Transverse colon (tissue), 4 donors: Measurements from ENCODE around the gene SEMA4G. TPM values are rescaled to one million over a fixed set of nuclear protein-coding genes. Genes with fewer than 3 reads are reported as not detected.

ENCODE experiments used
- DNase-seq: peaks from one replicate; pipeline ENCODE4 v3.0.0-alpha.2; 2019
- H3K27ac ChIP-seq, 4 donors: fragments of 200-600 bp; sonication (generic); 2 replicates each; pipeline ENCODE4 v1.5.1; 2016 to 2018; ENCODE audit warnings: inconsistent platforms in 4 of 4
- H3K27me3 ChIP-seq: fragments of 200-600 bp; sonication (generic); 2 replicates; pipeline ENCODE4 v1.5.1; 2017; ENCODE audit warnings: inconsistent platforms
- H3K36me3 ChIP-seq, 4 donors: fragments of 200-600 bp; sonication (generic); 2 replicates each; pipeline ENCODE4 v1.5.1; 2017 to 2019; ENCODE audit warnings: inconsistent platforms in 4 of 4
- H3K4me1 ChIP-seq, 4 donors: fragments of 200-600 bp; sonication (generic); 2 replicates each; pipeline ENCODE4 v1.5.1; 2017 to 2020; ENCODE audit warnings: inconsistent platforms in 4 of 4
- H3K4me3 ChIP-seq, 4 donors: fragments of 200-600 bp; sonication (generic); 1 replicate in 1 of 4; 2 replicates in 3 of 4; pipeline versions ENCODE4 v1.5.1 to v1.6.1; 2017 to 2019; ENCODE audit warnings: inconsistent platforms in 4 of 4
- H3K9me3 ChIP-seq, 2 donors: fragments of 200-600 bp; sonication (generic); 2 replicates each; pipeline ENCODE4 v1.5.1; 2017 to 2019; ENCODE audit warnings: inconsistent platforms in 2 of 2
- CTCF ChIP-seq, 5 experiments: fragments of 200-600 bp in 3 of 5; fragments of 450-650 bp in 2 of 5; sonication (generic) in 3 of 5; IDR thresholded peaks; 1 replicate in 2 of 5; 2 replicates in 3 of 5; pipeline ENCODE4 v1.5.1; 2016 to 2017; ENCODE audit warnings: antibody characterized with exemption in 5 of 5, inconsistent platforms in 3 of 5, mild to moderate bottlenecking in 2 of 5, moderate library complexity in 1 of 5
- EP300 ChIP-seq: sonication (generic); formaldehyde crosslinking; IDR thresholded peaks from one replicate; pipeline ENCODE4 v1.6.1; 2017; ENCODE audit warnings: antibody characterized with exemption, low read depth
- POLR2A ChIP-seq: fragments of 450-650 bp; IDR thresholded peaks from one replicate; pipeline ENCODE4 v1.6.1; 2016; ENCODE audit warnings: antibody characterized with exemption, mild to moderate bottlenecking, moderate library complexity
- POLR2AphosphoS5 ChIP-seq, 3 donors: sonication (generic); formaldehyde crosslinking; IDR thresholded peaks; one replicate each; pipeline ENCODE4 v1.6.1; 2016; ENCODE audit warnings: antibody characterized with exemption in 3 of 3
- WGBS, 2 donors: methylation state at CpG; one replicate each; pipeline ENCODE4 v1.1.5; 2018; ENCODE audit warnings: low coverage in 1 of 2; 5-methylcytosine and 5-hydroxymethylcytosine counted together
- in situ Hi-C, 4 donors: fragments of 200-750 bp; cut with MboI; loops; one replicate each; pipeline versions ENCODE4 v1.15.0 to v1.15.1; 2017; ENCODE audit warnings: low sequenced_read_pairs in 3 of 4, low pct_ligation_motif_present in 1 of 4, low pct_unique_long_range_greater_than_20kb in 1 of 4
- intact Hi-C: fragments of 100-400 bp; cut with DNase I; formaldehyde crosslinking; loops from one replicate; pipeline ENCODE4 v1.15.1; 2023; ENCODE audit warnings: low total_unique reads
- total RNA-seq, 4 donors: library from RNA; depleted of rRNA; stranded (reverse); fragments of >200 nt; gene quantifications; one replicate each; pipeline ENCODE4 v1.1.0, GENCODE V29; 2016

The SEMA4G gene, protein sequence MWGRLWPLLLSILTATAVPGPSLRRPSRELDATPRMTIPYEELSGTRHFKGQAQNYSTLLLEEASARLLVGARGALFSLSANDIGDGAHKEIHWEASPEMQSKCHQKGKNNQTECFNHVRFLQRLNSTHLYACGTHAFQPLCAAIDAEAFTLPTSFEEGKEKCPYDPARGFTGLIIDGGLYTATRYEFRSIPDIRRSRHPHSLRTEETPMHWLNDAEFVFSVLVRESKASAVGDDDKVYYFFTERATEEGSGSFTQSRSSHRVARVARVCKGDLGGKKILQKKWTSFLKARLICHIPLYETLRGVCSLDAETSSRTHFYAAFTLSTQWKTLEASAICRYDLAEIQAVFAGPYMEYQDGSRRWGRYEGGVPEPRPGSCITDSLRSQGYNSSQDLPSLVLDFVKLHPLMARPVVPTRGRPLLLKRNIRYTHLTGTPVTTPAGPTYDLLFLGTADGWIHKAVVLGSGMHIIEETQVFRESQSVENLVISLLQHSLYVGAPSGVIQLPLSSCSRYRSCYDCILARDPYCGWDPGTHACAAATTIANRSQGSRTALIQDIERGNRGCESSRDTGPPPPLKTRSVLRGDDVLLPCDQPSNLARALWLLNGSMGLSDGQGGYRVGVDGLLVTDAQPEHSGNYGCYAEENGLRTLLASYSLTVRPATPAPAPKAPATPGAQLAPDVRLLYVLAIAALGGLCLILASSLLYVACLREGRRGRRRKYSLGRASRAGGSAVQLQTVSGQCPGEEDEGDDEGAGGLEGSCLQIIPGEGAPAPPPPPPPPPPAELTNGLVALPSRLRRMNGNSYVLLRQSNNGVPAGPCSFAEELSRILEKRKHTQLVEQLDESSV
- 100 to 1,000 TPM in 3 of 4 donors, 10 to 100 TPM in 1; 94.0 to 221 (median 121) TPM for total RNA-seq

DNA sequence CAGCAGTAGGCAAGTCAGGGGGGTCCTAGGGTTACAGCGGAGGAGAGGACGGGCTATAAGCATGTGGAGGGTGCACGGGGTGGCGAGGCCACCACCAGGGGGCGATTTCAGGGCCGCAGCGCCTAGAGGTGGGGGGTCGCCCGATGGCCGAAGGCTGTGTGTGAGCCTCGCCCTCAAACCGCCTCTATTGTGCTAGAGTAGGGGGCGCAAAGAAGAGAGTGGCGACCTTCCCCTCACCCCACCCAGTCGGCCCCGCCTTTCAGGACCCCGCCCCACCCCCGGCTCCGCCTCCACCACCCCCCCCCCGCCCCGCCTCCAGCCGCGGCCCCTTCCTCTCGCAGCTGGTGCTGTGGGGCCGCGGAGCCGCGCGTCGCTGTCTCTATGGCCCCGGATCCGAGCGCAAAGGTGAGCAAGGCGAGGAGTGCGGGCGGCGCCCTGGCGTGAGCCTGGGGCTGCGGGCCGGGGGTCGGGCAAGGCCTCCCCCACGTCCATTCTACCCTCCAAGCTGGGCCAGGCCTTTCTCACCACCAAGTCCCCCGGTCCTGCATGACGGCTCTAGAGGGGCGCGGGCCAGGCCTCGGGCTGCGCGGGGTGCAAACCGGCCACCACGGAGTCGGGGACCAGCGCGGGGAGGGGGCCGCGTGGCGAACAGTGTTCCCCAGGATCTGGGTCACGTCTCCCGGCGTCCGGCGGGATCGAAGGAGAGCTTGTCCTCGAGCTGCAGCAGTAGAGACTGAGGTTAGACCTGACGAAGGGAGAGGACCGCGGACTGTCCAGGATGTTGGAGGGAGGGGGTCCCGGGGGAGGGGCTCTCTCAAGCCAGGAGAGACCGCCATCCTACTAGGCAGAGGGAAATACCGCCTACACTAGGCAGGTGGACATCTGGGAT is at the start of gene SEMA4G:
Gene SEMA4G (plus strand): TSS at position 318 of the 889 bp plus-strand sequence. CDS start 3,409 bp downstream, outside the sequence.
- Histone ChIP-seq H3K36me3 (no peaks in the 10 kb centered on the region), H3K27ac (peak within 1 kb of the TSS; percentile 81 to 91 (median 90)), H3K4me3 (peak within 1 kb of the TSS; percentile 66 to 88 (median 81)), H3K9me3 (no peaks in the 10 kb centered on the region), H3K4me1 (peaks cover 8 to 47% (median 27%) of the 10 kb centered on the region in 4 donors), H3K27me3 (no peaks in the 10 kb centered on the region)
- in situ Hi-C loops = no loop called here
- intact Hi-C loops = loop anchor here (10.0 kb wide), 1 partner anchor 45 kb away; no protein-coding TSS in a partner anchor
- peak; percentile 59 for DNase-seq
- 2% methylated on average over 59 of the region's 70 CpGs; no CpG with 5 or more reads in 1 of the 2 donors for WGBS, 2 donors
- TF ChIP-seq EP300 (no peak), CTCF (IDR thresholded peaks at IDR 0.05) (peak; percentile 75 to 90 (median 78)), POLR2AphosphoS5 (IDR thresholded peaks at IDR 0.05) (peak; percentile 12 to 60 (median 41)), POLR2A (peak; percentile 33)

- no peak for TF ChIP-seq POLR2AphosphoS5 (IDR thresholded peaks at IDR 0.05)
- no peak for TF ChIP-seq POLR2A
- in situ Hi-C loops (no loop called here), intact Hi-C loops (no loop called here)
- no peak overlapping the region for H3K27ac ChIP-seq
- no peak for DNase-seq
- no peaks in the 10 kb centered on the region for H3K27me3 ChIP-seq
- H3K9me3 ChIP-seq = no peaks in the 10 kb centered on the region
- H3K36me3 ChIP-seq = peaks cover 0 to 77% (median 35%) of the 10 kb centered on the region in 4 donors
- no peak overlapping the region for H3K4me3 ChIP-seq
- peaks cover 0 to 5% (median 0%) of the 10 kb centered on the region in 4 donors for H3K4me1 ChIP-seq
Measured at GRCh38 chr10:100923580-100923979, 45.7 kb upstream of the SEMA4G start.

- Histone ChIP-seq H3K27ac (no peak overlapping the region), H3K27me3 (no peaks in the 10 kb centered on the region), H3K4me3 (no peak overlapping the region), H3K36me3 (peaks cover 0 to 82% (median 38%) of the 10 kb centered on the region in 4 donors), H3K9me3 (no peaks in the 10 kb centered on the region), H3K4me1 (peaks cover 0 to 5% (median 0%) of the 10 kb centered on the region in 4 donors)
- intact Hi-C loops (no loop called here), in situ Hi-C loops (no loop called here)
- 79 to 83% methylated on average over 4 to 5 of the region's 5 CpGs for WGBS, 2 donors
- no peak for TF ChIP-seq POLR2AphosphoS5 (IDR thresholded peaks at IDR 0.05)
- TF ChIP-seq POLR2A = no peak
- TF ChIP-seq EP300 = no peak
- TF ChIP-seq CTCF (IDR thresholded peaks at IDR 0.05) = no peak
- DNase-seq = no peak
Measured at GRCh38 chr10:100927266-100927665, 42.0 kb upstream of the SEMA4G start.

- no peak overlapping the region for H3K4me3 ChIP-seq
- TF ChIP-seq POLR2AphosphoS5 (IDR thresholded peaks at IDR 0.05) (no peak), POLR2A (no peak), EP300 (no peak), CTCF (IDR thresholded peaks at IDR 0.05) (no peak)
- WGBS, 2 donors = 0 to 78% methylated on average over 1 of the region's 1 CpG
- in situ Hi-C loops (no loop called here), intact Hi-C loops (no loop called here)
- no peak for DNase-seq
- H3K27me3 ChIP-seq = no peaks in the 10 kb centered on the region
- H3K27ac ChIP-seq = no peak overlapping the region
- H3K36me3 ChIP-seq = peaks cover 0 to 86% (median 41%) of the 10 kb centered on the region in 4 donors
- peaks cover 0 to 5% (median 0%) of the 10 kb centered on the region in 4 donors for H3K4me1 ChIP-seq
- H3K9me3 ChIP-seq = no peaks in the 10 kb centered on the region
Measured at GRCh38 chr10:100928039-100928438, 41.3 kb upstream of the SEMA4G start.
